Measurements from ENCODE around the gene SMG5.
"Not testable (repeated sequence)": the region's sequence is repeated elsewhere in the genome, so short reads cannot be mapped to it uniquely, and the experiment has no call there.

Gene SMG5

GRCh38 chr1:156282479-156283222 lies at the start of gene SMG5:
Gene SMG5, minus strand, starts transcription at chr1:156282825. Its CDS starts 145 bp downstream, at chr1:156282680.
- DNase-seq, result peak; percentile 96

DNA sequence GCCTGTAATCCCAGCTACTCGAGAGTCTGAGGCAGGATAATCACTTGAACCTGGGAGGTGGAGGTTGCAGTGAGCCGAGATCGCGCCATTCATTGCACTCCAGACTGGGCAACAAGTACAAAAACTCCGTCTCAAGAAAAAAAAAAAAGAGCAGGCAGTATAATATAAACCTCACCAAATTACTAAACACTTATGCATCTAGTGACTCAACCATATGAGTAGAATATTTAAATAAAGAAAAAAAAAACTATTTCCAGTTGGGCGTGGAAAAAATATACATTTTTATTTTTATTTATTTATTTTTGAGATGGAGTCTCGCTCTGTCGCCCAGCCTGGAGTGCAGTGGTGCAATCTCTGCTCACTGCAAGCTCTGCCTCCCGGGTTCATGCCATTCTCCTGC lies 40.6 kb upstream of the SMG5 start:
- DNase-seq, result not testable (repeated sequence)

DNA sequence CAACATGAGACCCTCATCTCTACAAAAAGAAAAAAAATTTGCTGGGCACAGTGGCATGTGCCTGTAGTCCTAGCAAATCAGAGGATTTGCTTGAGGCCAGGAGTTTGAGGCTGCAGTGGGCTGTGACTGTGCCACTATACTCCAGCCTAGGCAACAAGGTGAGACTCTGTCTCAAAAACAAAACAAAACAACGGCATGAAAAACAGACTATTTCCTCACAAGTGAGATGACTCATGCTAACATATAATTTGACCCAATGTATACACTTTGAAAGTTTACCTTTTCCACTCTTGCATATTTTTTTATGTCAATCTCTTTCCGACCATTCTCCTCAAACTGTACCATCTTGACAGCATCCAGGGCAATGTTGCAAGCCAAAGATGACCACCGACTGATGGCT lies 37.9 kb upstream of the SMG5 start:
- DNase-seq, result no peak

DNA sequence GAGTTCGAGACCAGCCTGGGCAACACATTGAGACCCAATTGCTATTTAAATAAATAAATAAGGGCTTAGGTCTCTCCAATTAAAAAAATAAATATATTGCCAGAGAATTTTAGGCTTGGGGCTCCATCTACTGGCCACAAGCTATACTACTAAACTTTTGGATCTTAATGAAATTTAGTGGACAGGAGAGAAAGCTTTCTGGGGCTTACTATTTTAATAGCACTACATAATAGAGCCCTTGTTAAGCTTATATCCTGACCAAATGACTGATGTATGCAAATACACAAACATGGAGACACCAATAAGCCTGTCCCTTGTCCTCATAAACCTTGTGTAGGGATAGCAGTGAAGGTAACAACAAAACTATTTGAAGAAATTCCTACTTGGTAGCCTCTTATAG lies 37.0 kb upstream of the SMG5 start:
- DNase-seq, result no peak

GRCh38 chr1:156316909-156317308 lies 34.3 kb upstream of the SMG5 start:
- no peak for DNase-seq

- DNase-seq, result no peak
Observed at GRCh38 chr1:156310962-156311361, 28.3 kb upstream of the SMG5 start.

GRCh38 chr1:156308078-156308477 lies 25.5 kb upstream of the SMG5 start:
- DNase-seq, result no peak

- no peak for DNase-seq
Observed at GRCh38 chr1:156305215-156305614, 22.6 kb upstream of the SMG5 start.

- DNase-seq, result no peak
Observed at GRCh38 chr1:156303241-156303640, 20.6 kb upstream of the SMG5 start.

- DNase-seq, result no peak
Observed at GRCh38 chr1:156298852-156299357, 16.3 kb upstream of the SMG5 start, which contains the start of gene VHLL. Gene VHLL, minus strand, starts transcription at chr1:156299307. Its CDS starts 118 bp downstream, at chr1:156299189.

- DNase-seq, result peak; percentile 73
Observed at GRCh38 chr1:156295391-156295947, 12.8 kb upstream of the SMG5 start, which contains the start of gene GLMP. Gene GLMP, minus strand, starts transcription at chr1:156295679. Its CDS starts 34 bp downstream, at chr1:156295645.

- no peak for DNase-seq
Observed at GRCh38 chr1:156293895-156294294, 11.3 kb upstream of the SMG5 start.

GRCh38 chr1:156293098-156293434 lies 10.4 kb upstream of the SMG5 start:
- no peak for DNase-seq

DNA sequence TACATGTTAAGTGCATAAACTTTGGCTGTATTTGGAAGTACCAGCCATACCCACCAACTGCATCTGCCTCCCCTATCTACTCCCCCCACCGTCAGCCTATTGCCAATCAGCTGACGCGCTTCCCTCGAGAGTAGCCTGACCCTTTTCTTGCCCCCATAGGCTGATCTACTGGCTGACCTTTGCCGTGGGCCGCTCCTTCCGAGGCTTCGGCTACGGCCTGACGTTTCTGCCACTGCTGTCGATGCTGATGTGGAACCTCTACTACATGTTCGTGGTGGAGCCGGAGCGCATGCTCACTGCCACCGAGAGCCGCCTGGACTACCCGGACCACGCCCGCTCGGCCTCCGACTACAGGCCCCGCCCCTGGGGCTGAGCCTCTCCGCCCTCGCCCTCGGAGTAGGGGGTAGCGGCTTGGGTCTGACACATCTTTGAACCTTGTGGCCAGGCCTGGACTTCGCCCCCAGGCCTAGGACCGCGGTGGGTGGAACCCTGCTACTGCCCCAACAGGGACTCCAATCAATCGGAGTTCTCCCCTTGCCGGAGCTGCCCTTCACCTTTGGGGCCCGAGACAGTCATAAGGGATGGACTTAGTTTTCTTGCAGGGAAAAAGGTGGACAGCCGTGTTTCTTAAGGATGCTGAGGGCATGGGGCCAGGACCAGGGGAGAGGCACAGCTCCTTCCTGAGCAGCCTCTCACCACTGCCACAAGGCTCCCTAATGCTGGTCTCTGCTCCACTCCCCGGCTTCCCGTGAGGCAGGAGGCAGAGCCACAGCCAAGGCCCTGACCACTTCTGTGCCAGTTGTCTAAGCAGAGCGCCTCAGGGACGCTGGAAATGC lies 8.8 kb upstream of the SMG5 start:
- no peak for DNase-seq

GRCh38 chr1:156289857-156290256 lies 7.2 kb upstream of the SMG5 start:
- DNase-seq, result no peak

GRCh38 chr1:156286061-156286460 lies 3.4 kb upstream of the SMG5 start:
- no peak for DNase-seq

DNA sequence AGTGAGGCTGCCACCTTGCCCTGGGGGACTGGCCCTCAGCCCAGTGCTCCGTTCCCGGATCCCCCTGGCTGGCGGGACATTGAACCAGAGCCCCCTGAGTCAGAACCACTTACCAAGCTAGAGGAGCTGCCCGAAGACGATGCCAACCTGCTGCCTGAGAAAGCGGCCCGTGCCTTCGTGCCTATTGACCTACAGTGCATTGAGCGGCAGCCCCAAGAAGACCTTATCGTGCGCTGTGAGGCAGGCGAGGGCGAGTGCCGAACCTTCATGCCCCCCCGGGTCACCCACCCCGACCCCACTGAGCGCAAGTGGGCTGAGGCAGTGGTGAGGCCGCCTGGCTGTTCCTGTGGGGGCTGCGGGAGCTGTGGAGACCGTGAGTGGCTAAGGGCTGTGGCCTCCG lies 2.8 kb upstream of the SMG5 start:
- DNase-seq, result no peak

DNA sequence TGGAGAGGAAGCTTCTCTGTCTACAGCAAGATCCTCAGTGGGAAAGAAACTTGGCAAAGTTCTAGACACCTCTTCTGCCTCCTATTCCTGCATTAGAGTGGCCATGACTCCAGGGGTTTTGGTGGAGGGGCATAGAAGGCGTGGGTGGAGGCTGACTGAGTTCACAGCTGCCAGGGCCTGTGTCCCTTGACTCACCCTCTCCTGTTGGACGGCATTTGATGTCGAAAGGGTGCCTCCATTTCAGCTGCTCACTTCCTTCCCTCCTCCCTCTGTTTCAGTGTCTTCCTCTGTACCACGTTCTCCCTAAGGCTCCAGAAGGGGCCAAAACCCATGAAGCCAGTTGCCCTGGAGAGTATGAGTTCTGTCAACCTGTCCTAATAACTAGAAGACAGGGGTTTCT lies 2.1 kb upstream of the SMG5 start:
- DNase-seq, result no peak

GRCh38 chr1:156284112-156284511 lies 1.5 kb upstream of the SMG5 start, which contains the start of gene TMEM79:
Gene TMEM79, plus strand, starts transcription at chr1:156284325. Its CDS starts 902 bp downstream, at chr1:156285227.
- DNase-seq, result no peak

DNA sequence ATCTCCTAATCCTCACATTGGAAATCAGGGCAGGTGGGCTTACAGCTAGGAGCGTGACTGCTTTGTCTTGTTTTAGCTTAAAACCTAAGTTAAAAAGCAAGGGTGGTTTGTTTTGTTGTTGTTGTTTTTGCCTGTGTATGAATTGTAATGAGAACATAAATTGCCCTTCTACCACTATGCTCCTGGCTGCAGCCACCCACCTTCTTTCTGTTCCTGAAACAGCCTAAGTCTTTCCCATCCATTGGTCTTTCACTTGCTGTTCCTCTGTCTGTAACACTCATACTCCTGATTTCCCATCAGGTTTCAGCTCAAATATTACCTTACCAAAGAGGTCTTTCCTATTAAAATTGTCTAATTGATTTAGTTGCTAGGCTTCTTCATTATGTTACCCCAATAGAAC lies 896 bp upstream of the SMG5 start:
- DNase-seq, result no peak

DNA sequence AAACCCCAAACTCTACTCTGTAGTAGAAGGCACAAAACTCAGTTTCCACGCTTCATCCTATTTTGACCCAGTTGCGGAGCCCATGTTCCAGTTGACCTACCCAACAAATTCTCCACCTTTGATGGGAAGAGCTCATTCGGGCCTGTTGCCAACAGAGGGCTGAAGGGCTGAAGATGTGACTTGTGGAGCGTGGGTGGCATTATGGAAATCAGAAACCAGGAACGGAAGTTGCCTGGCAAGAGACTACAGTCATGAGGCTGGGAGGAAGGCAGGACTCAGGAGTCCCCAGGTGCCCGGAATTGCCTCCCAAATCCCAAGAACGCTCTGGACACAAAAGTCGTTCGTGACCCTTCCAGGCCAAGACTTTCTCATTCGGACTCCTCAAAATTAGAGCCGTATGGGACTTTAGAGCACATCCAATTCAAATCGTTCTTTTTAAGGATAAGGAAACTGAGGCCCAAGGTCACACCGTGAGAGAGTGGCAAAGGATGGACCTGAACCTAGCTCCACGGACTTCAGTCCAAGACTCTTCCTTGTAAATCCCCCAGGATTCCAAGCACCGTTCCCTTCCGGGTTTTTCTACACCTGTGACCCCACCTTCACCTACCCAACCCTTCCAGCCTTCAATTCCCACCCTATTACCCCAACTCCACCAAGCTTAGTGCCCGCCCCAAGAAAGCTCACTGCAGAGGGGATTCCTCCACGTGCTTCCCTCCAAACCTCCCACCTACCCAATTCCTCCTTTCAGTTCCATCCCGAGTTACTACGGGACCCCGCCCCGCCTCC lies 739 bp downstream of the SMG5 start:
- no peak for DNase-seq

GRCh38 chr1:156281281-156281680 lies 1.3 kb downstream of the SMG5 start:
- peak; percentile 76 for DNase-seq

GRCh38 chr1:156279837-156280236 lies 2.8 kb downstream of the SMG5 start:
- no peak for DNase-seq
